HCEC 1CT (cell line): ENCODE measurements around the gene FAM169A.
"Not testable (repeated sequence)": the region's sequence is repeated elsewhere in the genome, so short reads cannot be mapped to it uniquely, and the experiment has no call there.

Experiments used
- DNase-seq: peaks from one replicate; pipeline ENCODE4 v3.0.0-alpha.2; 2017

FAM169A gene

GRCh38 chr5:74791669-74792068 lies 74.5 kb downstream of the FAM169A start:
- not testable (repeated sequence) for DNase-seq

DNA sequence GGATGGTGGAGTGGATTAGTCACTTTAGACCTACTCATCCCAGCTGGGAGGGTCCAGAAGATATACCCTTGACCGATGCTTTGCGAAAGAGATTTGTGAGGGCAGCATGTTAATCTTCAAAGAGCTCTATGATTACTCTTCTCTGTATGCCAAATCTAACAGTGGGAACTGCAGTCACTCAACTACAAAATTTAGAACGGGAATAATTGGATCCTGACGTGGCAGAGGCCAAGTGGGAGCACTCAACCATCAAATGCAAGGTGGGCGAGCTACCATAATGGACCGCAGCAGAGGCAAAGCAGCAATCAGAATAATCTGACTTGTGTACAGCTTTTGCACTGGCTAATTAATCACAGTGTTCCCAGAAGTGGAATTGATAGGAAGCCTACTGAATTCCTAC lies 78.8 kb downstream of the FAM169A start:
- DNase-seq = no peak

DNA sequence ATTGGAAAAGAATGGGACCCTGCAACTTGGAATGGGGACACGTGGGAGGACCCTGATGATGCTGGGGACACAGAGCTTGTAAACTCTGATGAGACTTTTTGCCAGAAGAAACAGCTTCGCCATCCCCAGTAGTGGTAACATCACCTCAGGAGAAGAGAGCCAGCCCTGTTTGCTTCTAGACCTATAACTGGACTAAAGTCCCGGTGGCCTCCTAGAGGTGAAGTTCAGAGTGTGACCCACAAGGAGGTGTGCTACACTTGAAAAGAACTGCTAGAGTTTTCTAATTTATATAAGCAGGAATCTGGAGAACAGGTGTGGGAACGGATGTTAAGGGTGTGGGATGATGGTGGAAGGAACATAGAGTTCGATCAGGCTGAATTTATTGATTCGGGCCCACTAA lies 79.3 kb downstream of the FAM169A start:
- DNase-seq = no peak

DNA sequence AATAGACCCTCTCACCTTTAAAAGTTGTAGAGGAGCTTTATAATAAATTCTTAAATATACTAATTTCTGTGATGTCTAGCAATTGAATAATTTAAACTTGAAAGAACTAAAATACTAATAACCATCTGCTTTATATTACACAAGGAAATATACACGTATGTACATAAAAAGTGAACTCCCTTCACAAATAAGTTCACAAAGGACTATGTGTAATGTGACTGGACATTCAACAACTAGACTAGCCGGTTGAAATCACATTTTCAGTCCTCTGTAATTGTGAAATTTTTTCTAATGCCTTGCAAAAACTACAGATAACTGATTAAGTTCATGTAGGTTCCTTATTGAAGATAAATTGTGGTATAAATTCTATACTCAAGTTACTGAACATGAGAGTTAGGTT lies 87.6 kb downstream of the FAM169A start:
- DNase-seq = no peak

DNA sequence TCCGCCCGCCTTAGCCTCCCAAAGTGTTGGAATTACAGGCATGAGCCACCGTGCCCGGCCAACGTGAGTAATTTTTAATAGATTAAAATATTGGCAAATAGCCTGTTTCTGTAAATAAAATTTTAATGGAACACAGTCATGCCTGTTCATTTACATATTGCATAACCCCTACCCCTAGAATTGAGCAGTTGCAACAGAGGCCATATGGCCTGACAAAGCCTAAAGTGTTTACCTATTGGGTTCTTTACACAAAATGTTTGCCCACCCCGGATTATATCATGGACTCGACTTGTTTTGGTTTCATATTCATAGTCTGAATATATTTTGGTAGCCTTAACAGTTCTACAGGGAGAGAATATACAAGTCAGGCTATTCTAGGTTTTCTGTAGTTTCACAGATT lies 93.8 kb downstream of the FAM169A start:
- peak; percentile 51 for DNase-seq

DNA sequence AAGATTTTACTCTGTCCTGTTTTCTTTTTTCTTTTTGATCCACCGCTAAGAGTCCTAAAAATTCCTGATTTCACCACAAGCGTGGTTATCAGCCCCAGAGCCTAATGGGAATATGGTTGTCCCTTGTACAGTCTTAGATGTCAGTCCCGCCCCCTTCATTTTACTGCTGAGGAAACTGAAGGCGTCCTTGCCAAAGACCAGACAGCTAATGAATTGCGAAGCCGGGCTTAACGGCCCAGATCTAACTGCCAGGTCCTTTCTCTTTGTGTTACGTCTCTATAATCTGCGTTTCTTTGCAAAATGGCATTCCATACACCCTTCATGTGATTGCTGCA lies 98.6 kb downstream of the FAM169A start:
- peak; percentile 49 for DNase-seq

DNA sequence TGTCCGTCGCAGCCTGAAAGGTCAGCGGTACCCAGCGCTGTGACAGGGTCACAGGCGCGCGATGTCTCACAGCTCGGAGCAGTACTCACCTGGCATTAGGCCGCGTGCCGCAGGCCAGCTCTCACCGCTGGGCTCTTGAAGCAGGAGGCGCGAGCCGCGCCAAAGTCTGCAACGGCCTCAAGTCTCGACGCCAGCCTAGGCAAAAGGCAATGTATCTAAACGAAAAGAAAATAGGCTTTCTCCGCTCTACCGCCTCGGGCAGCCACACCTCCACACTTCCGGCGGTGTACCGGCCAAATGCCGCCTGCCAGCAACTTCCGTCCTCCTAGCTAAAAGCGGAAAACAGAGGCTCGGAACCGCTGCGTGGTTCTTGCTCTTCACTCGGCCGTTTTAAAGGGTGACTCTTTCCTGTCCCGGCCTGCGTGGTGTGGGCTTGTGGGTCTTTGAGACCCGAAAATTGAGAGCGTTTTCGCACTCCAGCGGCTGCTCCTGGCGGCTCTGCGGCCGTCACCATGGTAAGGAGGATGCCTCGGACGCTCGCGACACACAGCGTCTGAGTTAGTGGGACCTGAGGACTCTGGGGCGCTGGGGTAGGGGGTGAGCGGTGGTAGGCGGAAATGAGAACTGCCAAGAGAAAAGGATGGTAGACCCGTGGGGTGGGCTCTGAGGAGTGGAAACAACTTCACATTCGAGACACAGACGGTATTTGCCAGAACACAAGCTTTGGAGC lies 99.2 kb downstream of the FAM169A start, which contains the start of the genes GFM2 and NSA2:
Gene GFM2 (minus strand): TSS at position 269 of the 730 bp plus-strand sequence. CDS start 3,375 bp downstream, outside the sequence.
Gene NSA2 (plus strand): TSS at position 401 of the 730 bp plus-strand sequence. CDS start 112 bp downstream, at position 513.
- peak; percentile 91 for DNase-seq

- peak; percentile 53 for DNase-seq
Observed at GRCh38 chr5:74766418-74766848, 99.8 kb downstream of the FAM169A start.

GRCh38 chr5:74765929-74766328 lies 100.3 kb downstream of the FAM169A start:
- no peak for DNase-seq

GRCh38 chr5:74765201-74765600 lies 101.0 kb downstream of the FAM169A start:
- no peak for DNase-seq

- DNase-seq = no peak
Observed at GRCh38 chr5:74763504-74763903, 102.7 kb downstream of the FAM169A start.

- peak; percentile 65 for DNase-seq
Observed at GRCh38 chr5:74762599-74762998, 103.6 kb downstream of the FAM169A start.

DNA sequence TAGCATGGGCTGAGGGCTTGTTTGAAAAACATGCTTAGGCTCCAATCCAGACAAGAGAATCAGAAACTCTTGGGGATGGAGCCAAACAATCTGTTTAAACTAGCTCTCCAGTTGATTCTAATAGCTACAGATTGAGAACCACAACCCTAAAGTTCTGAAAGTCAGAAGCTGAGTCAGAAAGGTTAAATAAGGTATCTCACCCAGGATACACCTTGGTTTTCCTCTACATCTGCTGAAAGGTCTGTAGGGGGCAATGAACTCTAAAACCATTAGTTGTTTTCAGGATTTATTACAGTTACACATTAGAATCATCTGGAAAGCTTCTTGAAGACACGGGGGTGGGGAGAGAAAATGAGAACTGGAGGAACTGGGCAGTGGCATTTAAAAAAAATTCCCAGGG lies 104.9 kb downstream of the FAM169A start:
- no peak for DNase-seq

- DNase-seq = not testable (repeated sequence)
Observed at GRCh38 chr5:74748742-74749141, 117.4 kb downstream of the FAM169A start.

GRCh38 chr5:74738406-74738805 lies 127.8 kb downstream of the FAM169A start:
- no peak for DNase-seq

- DNase-seq = no peak
Observed at GRCh38 chr5:74736759-74737158, 129.4 kb downstream of the FAM169A start.
